ENCODE results near the gene MYO10.
A peak's percentile ranks its signal among the peaks of the same experiment; 100 is the strongest.
"Not testable (repeated sequence)": the region's sequence is repeated elsewhere in the genome, so short reads cannot be mapped to it uniquely, and the experiment has no call there.

MYO10 gene

DNA sequence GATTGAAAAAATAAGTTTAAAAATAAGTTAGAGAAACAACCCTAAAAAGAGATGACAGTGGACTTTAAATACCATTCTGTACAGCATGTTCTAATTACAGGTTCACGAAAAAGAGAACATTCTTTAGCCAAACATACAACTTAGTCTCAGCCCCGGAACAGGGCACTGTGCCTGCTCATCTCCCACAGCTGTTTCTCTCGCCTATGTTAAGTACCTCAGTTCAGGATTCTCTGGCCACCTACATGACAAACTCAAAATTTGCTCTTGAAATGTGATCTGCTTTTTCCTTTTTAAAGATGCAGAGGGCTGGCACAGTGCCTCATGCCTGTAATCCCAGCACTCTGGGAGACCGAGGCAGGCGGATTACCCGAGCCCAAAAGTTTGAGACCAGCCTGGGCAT, 52.3 kb downstream of the MYO10 start:
- no peak for DNase-seq

DNA sequence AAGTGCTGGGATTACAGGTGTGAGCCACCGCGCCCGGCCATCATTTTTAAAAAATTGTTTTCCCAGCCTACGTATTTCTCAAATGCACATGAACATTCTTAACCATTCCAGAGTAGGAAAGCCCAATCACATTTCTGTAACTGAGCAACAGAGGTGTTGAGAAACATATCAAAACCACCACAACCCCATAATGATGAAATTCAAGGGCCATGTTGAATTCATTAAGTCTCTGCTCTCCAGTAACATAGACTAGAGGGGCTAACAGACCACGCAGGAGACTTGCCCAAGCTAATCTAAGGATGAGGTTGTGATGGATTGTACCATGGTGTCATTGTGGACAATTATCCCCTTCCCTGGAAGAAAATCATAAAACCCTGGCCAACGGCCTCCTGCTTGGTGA, 52.9 kb downstream of the MYO10 start:
- DNase-seq, result peak; percentile 61

DNA sequence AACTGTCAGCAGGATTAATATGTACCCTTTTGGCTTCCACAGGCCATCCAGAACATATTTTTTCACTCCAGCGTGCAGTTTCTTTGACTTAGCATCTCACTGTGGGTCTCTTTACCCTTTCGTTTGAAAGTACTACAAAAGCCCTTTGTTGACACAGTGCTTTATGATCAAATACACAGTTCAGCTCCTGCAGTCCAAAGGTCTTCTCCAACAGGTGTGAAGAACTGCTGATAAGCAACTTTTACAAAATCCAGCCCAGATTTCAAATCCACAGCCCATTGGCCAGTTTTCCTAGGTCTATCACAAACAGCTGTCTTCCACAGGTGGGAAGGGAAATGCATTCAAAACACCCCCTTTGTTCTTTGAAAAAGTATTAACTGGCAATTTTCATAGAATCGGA, 54.8 kb downstream of the MYO10 start:
- DNase-seq, result no peak

DNA sequence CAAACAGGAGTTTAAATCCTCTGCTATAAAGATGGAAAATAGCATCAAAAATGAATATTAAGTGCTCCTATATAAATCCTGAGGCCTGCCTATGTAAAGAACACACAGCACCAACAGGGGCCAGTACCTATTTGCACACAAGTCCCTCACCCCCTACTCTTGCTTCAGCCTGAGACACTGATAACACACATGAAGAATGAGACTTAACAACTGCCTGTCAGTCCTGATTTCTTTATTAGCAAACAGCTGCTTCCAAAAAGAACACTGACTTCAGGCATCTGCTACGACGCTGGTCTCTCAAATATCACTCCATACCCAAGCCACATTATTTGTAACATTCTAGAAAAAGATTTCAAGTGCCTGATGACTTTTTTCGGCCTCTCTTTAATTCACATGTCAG, 55.5 kb downstream of the MYO10 start:
- no peak for DNase-seq

DNA sequence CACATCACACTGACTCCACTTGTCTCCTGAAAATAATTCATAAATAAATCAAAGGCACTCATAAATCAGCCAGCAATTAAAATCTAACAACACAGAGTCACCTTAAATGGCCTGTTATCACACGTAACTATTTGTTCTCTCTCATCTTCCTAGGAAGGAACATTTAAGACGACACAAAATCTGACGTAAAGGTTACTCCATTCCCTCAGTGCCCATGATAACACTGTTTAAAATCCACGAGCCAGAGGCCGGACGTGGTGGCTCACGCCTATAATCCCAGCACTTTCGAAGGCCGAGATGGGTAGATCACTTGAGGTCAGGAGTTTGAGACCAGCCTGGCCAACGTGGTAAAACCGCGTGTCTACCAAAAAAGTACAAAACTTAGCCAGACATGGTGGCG, 56.4 kb downstream of the MYO10 start:
- DNase-seq, result no peak

DNA sequence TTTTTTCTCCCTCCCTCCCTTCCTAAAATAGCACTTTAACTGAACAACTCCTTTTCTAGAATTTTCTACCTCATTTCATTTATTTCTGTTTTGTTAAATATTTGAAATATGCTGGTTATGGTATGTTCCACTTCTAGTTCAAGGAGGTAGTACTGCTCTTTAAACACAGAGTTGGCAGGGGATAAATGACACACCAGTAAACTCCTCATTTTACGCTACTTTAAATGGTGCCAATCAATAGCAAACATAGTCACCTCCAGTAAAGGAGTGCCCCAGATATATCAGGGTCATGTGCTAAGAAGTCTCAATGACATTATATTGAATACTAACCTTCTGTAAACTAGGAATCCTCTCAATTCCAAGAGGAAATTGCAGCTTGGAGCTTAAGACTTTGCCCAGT, 56.9 kb downstream of the MYO10 start:
- no peak for DNase-seq

DNA sequence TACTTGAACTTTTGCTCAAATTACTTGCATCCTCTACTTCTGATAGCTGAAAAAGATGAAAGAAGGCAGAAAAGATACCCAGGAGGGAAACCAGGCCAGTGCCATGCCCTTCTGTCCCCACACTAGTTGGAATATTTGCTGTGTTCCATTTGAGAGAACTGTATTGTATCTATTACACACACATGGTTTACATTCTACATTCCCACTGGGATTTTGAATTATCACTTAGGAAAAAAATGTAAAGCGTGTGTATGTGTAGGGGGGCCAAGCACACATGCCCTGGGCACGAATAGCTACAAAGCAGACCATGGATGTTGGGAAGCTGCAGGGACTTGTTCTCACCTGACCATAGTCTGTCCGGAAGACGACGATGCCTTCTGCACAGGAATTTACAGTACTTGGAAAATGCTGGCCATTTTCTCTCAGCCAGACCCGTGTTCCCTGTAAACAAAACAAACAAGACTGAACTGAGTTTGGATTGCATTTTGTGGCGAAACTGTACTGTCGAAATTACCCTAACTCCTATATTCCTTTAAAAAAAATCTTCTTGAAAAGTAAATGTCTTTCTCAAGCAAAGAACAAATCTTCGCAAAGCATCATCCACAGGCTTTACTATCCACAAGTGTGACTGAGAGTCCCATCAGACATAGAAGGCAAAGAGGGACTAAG, 58.7 kb downstream of the MYO10 start:
- peak; percentile 59 for DNase-seq

DNA sequence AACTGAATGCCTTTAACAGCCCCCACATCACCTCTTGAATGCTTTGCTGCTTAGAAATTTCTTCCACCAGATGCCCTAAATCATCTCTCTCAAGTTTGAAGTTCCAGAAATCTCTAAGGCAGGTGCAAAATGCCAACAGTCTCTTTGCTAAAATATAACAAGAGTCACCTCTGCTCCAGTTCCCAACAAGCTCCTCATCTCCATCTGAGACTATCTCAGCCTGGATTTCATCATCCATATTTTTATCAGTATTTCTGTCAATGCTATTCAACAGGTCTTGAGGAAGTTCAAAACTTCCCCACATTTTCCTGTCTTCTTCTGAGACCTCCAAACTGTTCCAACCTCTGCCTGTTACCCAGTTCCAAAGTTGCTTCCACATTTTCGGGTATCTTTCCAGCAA, 61.7 kb downstream of the MYO10 start:
- not testable (repeated sequence) for DNase-seq

DNA sequence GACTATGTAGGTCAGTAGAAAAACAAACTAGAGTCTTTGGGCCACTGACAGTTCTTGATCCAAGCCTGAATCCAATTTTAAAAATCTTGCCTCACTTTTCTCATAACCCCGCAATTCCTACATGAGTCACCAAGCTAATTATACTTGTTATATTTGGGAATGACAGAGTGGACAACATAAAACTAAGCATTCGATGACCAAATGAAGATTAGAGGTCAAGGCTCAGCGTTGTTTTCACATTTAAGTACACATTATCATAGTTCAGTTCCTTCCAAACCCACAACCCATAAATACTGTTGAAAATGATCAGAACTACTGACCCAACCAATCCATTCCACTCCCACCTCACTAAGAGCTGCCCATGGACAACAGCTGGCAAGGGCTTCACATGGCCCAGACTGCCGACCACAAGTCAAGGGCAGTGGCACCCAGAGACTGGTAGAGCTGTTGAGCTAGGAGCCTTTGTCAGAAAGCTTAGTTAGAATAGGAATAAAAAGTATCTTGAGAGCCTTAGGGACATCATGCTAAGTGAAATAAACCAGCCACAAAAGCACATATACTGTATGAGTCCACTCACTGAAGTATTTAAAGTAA, 64.2 kb downstream of the MYO10 start:
- no peak for DNase-seq

DNA sequence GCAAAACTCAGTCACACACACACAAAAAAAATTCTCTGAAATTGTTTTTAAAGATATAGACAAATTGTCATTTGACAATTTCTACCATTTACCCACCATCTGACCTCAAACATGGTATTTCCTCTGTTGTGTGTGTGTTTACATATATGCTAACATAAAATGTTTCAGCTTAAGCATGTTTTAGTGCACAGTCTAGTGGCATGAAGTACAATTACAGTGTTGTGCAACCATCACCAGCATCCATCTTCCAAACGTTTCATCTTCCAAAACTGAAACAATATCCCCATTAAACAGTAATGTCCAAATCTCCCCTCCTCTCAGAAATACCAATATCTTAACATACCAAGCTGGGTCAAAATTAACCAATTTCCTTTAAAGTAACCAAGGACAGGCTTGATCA, 65.2 kb downstream of the MYO10 start:
- DNase-seq, result no peak

DNA sequence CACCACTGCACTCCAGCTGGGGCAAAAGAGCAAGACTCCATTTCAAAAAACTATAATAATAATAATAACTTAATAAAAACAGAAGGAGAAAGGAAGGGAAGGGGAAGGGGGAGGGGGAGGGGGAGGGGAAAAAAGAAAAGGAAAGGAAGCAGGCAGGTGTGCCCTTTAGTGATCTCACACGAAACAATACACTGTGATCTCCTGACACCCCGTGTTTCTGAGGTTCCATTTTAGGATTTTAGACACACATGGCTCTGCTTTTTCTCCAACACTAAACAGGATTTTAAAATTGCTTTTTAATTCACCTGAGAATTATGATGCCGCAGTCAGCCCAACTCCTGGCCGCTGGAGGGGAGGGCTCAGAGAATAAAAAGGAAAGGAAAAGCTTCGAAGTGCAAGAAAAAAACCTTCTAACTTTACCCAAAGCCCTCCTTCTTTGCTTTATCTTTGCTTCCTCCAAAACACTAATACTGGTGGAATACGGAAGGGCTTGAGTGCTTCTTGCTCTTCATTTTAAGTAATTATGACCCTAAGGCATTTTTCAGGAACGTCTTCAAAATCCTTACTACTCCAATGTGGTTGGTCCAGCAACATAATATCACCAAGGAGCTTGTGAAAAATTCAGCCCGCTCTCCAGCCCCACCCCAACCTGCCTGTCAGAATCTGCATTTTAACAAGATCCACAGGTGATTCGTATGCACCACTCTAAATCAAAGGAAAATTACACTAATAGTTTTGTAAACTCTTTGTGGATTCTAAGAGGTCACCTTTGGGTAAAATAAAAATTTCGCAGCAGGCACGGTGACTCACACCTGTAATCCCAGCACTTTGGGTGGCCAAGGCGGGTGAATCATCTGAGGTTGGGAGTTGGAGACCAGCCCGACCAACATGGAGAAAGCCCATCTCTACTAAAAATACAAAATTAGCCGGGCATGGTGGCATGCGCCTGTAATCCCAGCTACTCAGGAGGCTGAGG, 66.0 kb downstream of the MYO10 start:
- DNase-seq, result peak; percentile 73

DNA sequence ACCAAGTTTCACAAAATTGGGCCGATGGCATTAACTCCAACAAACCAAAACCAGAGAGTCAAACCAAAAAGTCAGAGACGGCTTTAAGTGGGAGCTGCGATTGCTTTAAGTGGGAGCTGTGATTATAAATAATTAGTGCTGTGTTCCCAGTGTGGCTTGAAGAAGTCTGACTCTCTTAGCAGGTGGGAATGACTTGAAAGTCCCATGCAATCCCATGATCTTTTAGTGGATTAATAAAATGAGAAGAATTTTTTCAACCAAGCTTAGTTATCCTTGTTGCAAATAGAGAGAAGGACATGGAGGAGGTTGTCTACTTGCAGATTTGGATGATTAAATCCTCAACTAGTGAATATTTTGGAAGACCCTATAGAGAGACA, 68.5 kb downstream of the MYO10 start:
- DNase-seq, result no peak

DNA sequence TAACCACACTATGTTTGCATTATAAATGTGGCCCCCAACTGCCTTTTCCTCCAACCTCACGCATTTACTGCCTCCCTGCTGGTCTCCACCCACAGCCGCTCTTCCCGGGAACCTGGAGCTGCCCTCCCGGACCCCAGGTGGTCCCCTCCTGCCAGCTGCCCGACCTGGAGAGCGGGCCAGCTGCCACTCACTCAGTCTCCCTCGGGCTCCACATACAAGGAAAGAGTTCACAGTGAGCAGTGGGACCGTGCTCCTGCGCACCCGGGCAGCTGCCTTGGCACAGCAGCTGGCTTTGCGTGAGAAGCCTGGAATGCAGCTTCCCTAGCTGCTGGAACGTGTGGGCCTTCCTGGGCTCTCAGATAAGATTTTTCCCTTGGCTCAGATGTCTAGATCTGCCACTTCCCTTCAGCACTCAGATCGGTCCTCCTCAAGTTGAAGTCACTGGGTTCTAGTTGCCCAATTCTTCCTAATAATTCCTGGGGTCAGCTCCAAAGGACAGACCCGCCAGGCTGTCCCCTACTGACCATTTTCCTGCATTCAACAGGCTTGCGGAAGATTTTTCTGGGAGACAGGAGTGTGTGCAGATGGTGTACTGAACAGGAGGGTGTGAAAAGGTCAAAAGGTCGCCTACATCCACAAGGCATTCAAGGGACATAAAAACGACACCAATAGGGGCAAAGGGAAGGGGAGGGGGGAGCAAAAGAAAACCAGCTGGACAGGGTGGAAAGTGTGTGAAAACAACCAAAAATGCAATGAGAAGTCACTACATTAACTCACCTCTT, 69.1 kb downstream of the MYO10 start:
- DNase-seq, result no peak

DNA sequence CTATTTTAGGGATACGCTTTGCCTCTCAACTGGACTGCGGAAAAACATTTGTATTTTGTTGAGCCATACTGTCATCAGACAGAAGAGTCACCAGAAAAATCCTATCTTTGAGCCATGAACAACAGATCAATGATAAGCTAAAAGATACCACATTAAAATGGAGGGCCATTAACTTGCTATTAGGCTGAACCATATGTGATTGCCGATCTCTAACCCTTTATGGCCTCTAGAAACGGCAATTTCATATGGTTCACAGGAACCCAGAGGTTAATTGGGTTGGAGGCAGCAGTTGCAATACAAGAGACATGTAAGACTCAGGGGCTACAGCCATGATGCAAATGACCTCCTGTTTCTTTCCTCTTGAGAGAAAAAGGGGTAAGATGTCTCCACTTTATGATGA, 69.8 kb downstream of the MYO10 start:
- no peak for DNase-seq

DNA sequence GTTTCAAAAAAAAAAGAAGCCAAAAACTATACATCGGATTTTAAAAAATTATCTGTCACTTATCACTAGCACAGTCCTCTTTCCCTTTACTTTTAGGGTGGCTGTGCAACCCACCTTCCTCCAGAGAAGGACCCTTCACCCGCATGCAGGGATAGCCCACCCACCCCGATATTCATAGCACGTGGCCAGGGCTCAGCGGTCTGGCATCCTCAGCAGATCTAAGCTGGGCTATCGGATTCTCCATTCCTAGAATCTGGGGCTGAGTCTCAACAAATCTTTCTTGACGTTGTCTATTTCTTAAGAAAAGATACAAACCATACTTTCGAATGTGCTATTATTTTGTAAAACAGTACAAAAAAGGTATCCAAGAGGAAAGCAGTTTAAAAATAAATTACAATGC, 70.9 kb downstream of the MYO10 start:
- no peak for DNase-seq

DNA sequence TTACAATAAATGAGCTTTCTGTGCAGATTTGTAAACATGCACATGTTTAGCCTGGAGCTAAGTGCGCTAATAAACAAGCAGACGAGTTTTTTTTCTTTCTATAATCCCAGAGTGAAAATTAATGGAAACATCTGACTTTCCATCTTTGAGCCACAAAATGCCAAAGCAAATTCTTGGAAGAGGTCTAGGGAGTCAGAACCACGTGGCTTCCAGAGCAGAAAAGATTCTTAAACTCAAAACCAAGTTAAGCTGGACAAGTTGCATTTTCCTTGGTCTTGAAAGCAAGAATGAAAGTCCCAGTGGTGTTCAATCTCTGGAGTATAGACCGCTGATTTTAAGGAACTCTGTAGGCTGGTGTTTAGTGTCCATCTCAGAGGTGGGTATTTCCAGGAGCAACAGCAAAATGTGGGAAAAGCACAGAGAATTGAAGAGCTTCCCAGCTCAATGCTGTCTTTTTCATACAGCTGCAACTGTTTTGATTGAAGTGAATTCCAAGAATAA, 71.4 kb downstream of the MYO10 start:
- no peak for DNase-seq

DNA sequence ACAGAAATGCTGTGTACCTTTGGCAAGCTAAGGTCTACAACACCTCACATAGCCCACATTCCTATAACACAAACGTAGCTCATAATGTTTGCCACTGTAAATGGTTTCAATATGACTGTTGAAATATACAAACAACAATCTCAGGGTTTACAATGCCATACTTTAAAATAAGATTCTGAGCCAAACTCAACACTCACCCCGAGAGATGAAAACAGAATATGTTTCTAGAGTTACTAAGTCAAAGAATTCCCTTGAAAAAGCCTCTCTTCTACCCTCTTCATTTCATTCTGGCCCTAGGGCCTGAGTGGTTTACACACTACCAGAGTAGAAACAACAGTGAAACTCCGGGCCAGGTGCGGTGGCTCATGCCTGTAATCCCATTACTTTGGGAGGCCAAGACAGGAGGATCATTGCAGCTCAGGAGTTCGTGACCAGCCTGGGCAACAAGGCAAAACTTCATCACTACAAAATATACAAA, 72.6 kb downstream of the MYO10 start:
- no peak for DNase-seq

DNA sequence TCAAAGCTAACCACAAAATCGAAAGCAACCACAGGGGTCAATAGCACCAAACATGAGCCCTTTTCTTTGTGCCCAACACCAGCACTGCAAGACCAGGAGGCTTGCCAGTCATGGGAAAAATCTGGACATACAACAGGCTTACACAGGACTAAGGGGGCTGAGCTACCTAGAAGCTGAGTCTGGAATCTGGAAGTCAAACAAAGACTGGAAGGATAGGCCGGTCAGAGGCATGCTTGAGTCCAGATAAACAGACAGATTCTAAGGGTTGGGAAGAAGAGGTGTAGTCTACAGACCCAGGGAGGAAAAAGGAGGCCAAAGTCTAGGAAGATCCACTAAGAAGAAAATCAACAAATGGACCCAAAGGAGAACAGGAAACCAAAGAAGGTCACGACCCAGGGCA, 73.3 kb downstream of the MYO10 start:
- no peak for DNase-seq

DNA sequence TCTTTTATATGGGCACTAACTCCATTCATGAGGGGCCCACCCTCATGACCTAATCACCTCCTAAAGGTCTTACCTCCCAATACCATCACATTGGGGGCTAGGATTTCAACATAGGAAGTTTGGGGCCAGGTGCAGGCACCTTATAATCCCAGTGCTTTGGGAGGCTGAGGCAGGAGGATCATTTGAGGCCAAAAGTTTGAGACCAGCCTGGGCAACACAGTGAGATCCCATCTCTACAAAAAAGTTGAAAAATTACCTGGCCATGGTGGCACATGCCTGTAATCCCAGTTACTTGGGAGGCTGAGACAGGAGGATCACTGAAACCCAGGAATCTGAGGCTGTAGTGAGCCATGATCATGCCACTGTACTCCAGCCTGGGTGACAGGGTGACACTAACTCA, 76.7 kb downstream of the MYO10 start:
- no peak for DNase-seq

DNA sequence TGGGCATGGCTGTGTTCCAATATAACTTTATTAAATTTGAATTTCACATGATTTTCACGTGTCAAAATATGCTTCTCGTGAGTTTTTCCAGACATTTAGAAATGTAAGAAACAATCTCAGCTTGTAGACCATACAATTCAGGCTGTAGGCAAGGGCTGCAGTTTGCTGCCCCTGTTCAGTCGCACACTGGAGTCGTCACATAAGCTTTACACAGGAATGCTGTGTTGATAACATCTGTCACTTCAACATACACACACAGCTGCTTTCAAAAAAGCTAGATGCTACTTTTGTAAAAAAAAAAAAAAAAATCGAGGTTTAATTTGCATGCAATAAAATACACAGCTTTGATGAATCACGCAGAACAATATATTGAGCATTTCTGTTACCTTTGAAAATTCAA, 77.9 kb downstream of the MYO10 start:
- DNase-seq, result no peak

DNA sequence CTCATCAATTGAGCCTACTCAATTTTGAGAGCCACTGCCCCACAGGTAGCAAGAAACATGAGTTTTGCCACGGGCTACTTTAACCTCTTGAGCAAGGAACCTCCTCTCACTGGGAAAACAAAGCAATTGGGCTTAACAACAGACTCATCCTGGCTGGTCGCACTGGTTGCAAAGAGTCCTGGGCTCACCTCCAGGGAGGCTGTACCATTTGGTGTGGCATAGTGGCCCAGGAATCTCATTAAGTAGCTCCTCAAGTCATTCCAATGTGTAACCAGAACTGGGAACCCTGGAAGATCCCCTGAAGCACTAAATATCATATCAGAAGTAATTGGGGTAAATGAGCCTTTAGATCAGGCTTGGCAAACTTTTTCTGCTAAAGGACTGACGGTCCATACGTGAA, 78.5 kb downstream of the MYO10 start:
- no peak for DNase-seq

DNA sequence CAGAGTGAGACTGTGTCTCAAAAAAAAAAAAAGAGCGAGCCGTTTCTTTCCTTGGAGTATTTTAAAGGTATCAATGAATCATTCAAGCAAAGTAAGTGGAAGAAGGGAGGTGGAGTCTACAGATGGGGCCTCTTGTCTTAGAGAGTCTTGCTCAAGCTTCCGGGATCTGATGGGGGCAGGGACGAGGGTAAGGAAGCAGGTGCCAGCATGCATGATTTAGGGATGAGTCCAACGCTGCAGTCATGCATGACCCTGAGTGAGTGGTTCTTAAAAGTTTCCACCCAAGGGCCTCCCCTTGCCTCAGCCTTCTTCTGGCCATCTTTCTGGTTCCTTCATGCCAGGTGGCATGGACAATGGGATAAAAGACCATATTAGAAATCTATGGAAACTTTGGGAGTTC, 79.6 kb downstream of the MYO10 start:
- DNase-seq, result peak; percentile 61

DNA sequence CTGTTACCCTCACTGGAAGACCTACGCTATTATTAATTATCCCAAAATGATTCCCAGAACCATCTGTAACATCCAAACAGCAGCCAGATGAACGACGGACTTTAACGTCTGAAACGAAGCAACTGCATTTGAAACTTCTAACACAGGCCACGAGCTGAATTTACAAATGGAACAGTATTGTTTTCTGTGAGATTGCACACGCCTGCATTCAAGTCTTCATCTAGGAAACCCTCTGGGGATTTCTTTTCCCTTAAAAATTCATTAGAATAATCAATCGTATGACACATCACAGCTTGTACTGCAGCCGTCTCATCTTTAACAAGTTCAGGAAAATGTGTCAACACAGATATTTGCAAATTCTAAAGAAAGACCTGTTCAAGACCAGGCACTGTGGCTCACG, 80.2 kb downstream of the MYO10 start:
- DNase-seq, result no peak
